ENCODE data around the gene EXOSC7. TPM values are rescaled to one million over a fixed set of nuclear protein-coding genes. Genes with fewer than 3 reads are reported as not detected.

Gene EXOSC7
- total RNA-seq, 1 donor from 2014 or later: 14.6 TPM

GRCh38 chr3:45021524-45022297 is 45.7 kb downstream of the EXOSC7 start:
- ATAC-seq: no peak

GRCh38 chr3:45023675-45024074 is 47.6 kb downstream of the EXOSC7 start:
- ATAC-seq: no peak
- DNase-seq (ENCODE audit: low spot score): no peak

More at GRCh38 chr3:45021524-45022297, 45.7 kb downstream of the EXOSC7 start:
- DNase-seq (ENCODE audit: low spot score): no peak

GRCh38 chr3:45024542-45025255 is 48.7 kb downstream of the EXOSC7 start:
- DNase-seq (ENCODE audit: low spot score) (no peak), ATAC-seq (peak; percentile 25)

GRCh38 chr3:45026038-45026437 is 50.0 kb downstream of the EXOSC7 start, which contains the start of gene CLEC3B:
Gene CLEC3B (plus strand): TSS chr3:45026303. CDS start chr3:45026363, 60 bp downstream.
- DNase-seq (ENCODE audit: low spot score) (no peak), ATAC-seq (peak; percentile 63)

- DNase-seq (ENCODE audit: low spot score) (no peak), ATAC-seq (no peak)
These were observed 50.9 kb downstream of the EXOSC7 start for GRCh38 chr3:45026957-45027356.

GRCh38 chr3:45027441-45027840 is 51.4 kb downstream of the EXOSC7 start:
- ATAC-seq (no peak), DNase-seq (ENCODE audit: low spot score) (no peak)

GRCh38 chr3:45029216-45029615 is 53.2 kb downstream of the EXOSC7 start:
- ATAC-seq (no peak), DNase-seq (ENCODE audit: low spot score) (no peak)

GRCh38 chr3:45029661-45030060 is 53.6 kb downstream of the EXOSC7 start:
- no peak for ATAC-seq
- no peak for DNase-seq (ENCODE audit: low spot score)

- DNase-seq (ENCODE audit: low spot score) (no peak), ATAC-seq (no peak)
These were observed 55.5 kb downstream of the EXOSC7 start for GRCh38 chr3:45031531-45031930.

- no peak for DNase-seq (ENCODE audit: low spot score)
- ATAC-seq: no peak
These were observed 56.1 kb downstream of the EXOSC7 start for GRCh38 chr3:45032113-45032512.

- ATAC-seq: no peak
- DNase-seq (ENCODE audit: low spot score): no peak
These were observed 57.7 kb downstream of the EXOSC7 start for GRCh38 chr3:45033791-45034190.

GRCh38 chr3:45034612-45035252 is 58.7 kb downstream of the EXOSC7 start:
- DNase-seq (ENCODE audit: low spot score) (peak; percentile 51), ATAC-seq (peak; percentile 27)

- ATAC-seq: no peak
- no peak for DNase-seq (ENCODE audit: low spot score)
These were observed 59.6 kb downstream of the EXOSC7 start for GRCh38 chr3:45035441-45036301.

GRCh38 chr3:45037720-45038455 is 61.8 kb downstream of the EXOSC7 start:
- DNase-seq (ENCODE audit: low spot score) (peak; percentile 91), ATAC-seq (peak; percentile 98)

GRCh38 chr3:45041666-45042065 is 65.6 kb downstream of the EXOSC7 start:
- no peak for ATAC-seq
- no peak for DNase-seq (ENCODE audit: low spot score)

GRCh38 chr3:45042162-45042561 is 66.1 kb downstream of the EXOSC7 start:
- ATAC-seq (no peak), DNase-seq (ENCODE audit: low spot score) (no peak)

- ATAC-seq (no peak), DNase-seq (ENCODE audit: low spot score) (no peak)
These were observed 67.8 kb downstream of the EXOSC7 start for GRCh38 chr3:45043728-45044299.

- ATAC-seq (no peak), DNase-seq (ENCODE audit: low spot score) (no peak)
These were observed 72.2 kb downstream of the EXOSC7 start for GRCh38 chr3:45048244-45048643.

- no peak for ATAC-seq
- DNase-seq (ENCODE audit: low spot score): no peak
These were observed 73.8 kb downstream of the EXOSC7 start for GRCh38 chr3:45049807-45050206.

GRCh38 chr3:45051685-45052084 is 75.6 kb downstream of the EXOSC7 start:
- DNase-seq (ENCODE audit: low spot score) (no peak), ATAC-seq (no peak)

All from left lobe of liver (tissue), 2 donors.